SK-N-SH treated with all-trans-retinoic acid at 6 μM for 48 hours (cell line): ENCODE results near the gene LARP4B.

Experiments
- ATAC-seq: fragments of 200-7000 bp; cut with Tn5 transposase; 3 replicates; pipeline ENCODE4 v1.9.1; 2020; ENCODE audit warnings: mild to moderate bottlenecking, moderate library complexity
- ARNTL ChIP-seq: fragments of 450-650 bp; formaldehyde crosslinking; IDR thresholded peaks from 2 replicates; pipeline ENCODE4 v1.5.0; 2020; ENCODE audit warnings: low read depth, mild to moderate bottlenecking, moderate library complexity, borderline replicate concordance
- BACH2 ChIP-seq: fragments of 250-450 bp; sonication (Bioruptor Pico); IDR thresholded peaks from 2 replicates; pipeline ENCODE4 v1.9.0; 2021; ENCODE audit warnings: mild to moderate bottlenecking, borderline replicate concordance
- CREB5 ChIP-seq: fragments of 250-450 bp; sonication (Bioruptor Pico); IDR thresholded peaks from 2 replicates; pipeline ENCODE4 v1.5.1; 2020; ENCODE audit warnings: low read depth, mild to moderate bottlenecking, moderate library complexity
- CSDC2 ChIP-seq: fragments of 250-450 bp; sonication (Bioruptor Pico); IDR thresholded peaks from 2 replicates; pipeline ENCODE4 v1.5.0; 2020; ENCODE audit warnings: mild to moderate bottlenecking, moderate library complexity
- CSRNP3 ChIP-seq: fragments of 250-450 bp; sonication (Bioruptor Pico); IDR thresholded peaks from 2 replicates; pipeline ENCODE4 v1.5.1; 2021; ENCODE audit warnings: mild to moderate bottlenecking, moderate library complexity
- GLIS3 ChIP-seq: fragments of 250-450 bp; sonication (Bioruptor Pico); IDR thresholded peaks from 2 replicates; pipeline ENCODE4 v1.5.0; 2020; ENCODE audit warnings: mild to moderate bottlenecking, moderate library complexity
- ISL1 ChIP-seq: fragments of 250-450 bp; sonication (Bioruptor Pico); IDR thresholded peaks from 2 replicates; pipeline ENCODE4 v2.1.2; 2022; ENCODE audit warnings: mild to moderate bottlenecking, moderate library complexity
- OSR1 ChIP-seq: fragments of 250-450 bp; sonication (Bioruptor Pico); IDR thresholded peaks from 2 replicates; pipeline ENCODE4 v1.8.0; 2022; ENCODE audit warnings: moderate library complexity, mild to moderate bottlenecking, inconsistent platforms
- PATZ1 ChIP-seq: fragments of 250-450 bp; sonication (Bioruptor Pico); IDR thresholded peaks from 2 replicates; pipeline ENCODE4 v1.8.0; 2020; ENCODE audit warnings: mild to moderate bottlenecking, moderate library complexity, borderline replicate concordance
- POU6F1 ChIP-seq: fragments of 250-450 bp; sonication (Bioruptor Pico); IDR thresholded peaks from 2 replicates; pipeline ENCODE4 v1.8.0; 2021; ENCODE audit warnings: low read depth, mild to moderate bottlenecking, moderate library complexity, borderline replicate concordance
- RARB ChIP-seq: fragments of 250-450 bp; sonication (Bioruptor Pico); IDR thresholded peaks from 2 replicates; pipeline ENCODE4 v1.8.0; 2021; ENCODE audit warnings: mild to moderate bottlenecking, moderate library complexity
- SNAI2 ChIP-seq: fragments of 250-450 bp; sonication (Bioruptor Pico); IDR thresholded peaks from 2 replicates; pipeline ENCODE4 v1.5.0; 2020; ENCODE audit warnings: mild to moderate bottlenecking, moderate library complexity
- TCF4 ChIP-seq: fragments of 250-450 bp; sonication (Bioruptor Pico); IDR thresholded peaks from 2 replicates; pipeline ENCODE4 v1.8.0; 2021; ENCODE audit warnings: mild to moderate bottlenecking, moderate library complexity, borderline replicate concordance
- TOX ChIP-seq: fragments of 250-450 bp; sonication (Bioruptor Pico); IDR thresholded peaks from 2 replicates; pipeline ENCODE4 v1.8.0; 2021; ENCODE audit warnings: mild to moderate bottlenecking, moderate library complexity, borderline replicate concordance
- ZC3H10 ChIP-seq: fragments of 250-450 bp; sonication (Bioruptor Pico); IDR thresholded peaks from 2 replicates; pipeline ENCODE4 v1.5.1; 2021; ENCODE audit warnings: mild to moderate bottlenecking, moderate library complexity
- ZFP3 ChIP-seq: fragments of 250-450 bp; sonication (Bioruptor Pico); IDR thresholded peaks from 2 replicates; pipeline ENCODE4 v1.5.0; 2020; ENCODE audit warnings: mild to moderate bottlenecking, moderate library complexity
- ZFP30 ChIP-seq: fragments of 450-650 bp; formaldehyde crosslinking; IDR thresholded peaks from 2 replicates; pipeline ENCODE4 v1.5.0; 2022; ENCODE audit warnings: mild to moderate bottlenecking, moderate library complexity
- ZNF565 ChIP-seq: fragments of 450-650 bp; formaldehyde crosslinking; conservative IDR thresholded peaks from 2 replicates; pipeline ENCODE4 v1.5.0; 2020; ENCODE audit warnings: low read depth, mild to moderate bottlenecking, moderate library complexity
- ZNF8 ChIP-seq: fragments of 450-650 bp; formaldehyde crosslinking; IDR thresholded peaks from 2 replicates; pipeline ENCODE4 v1.5.0; 2020; ENCODE audit warnings: mild to moderate bottlenecking, moderate library complexity

Gene LARP4B

GRCh38 chr10:876438-876837 is 55.1 kb downstream of the LARP4B start:
- no peak for TF ChIP-seq POU6F1 (CRISPR knock-in tag)
- no peak for ATAC-seq

- no peak for TF ChIP-seq ARNTL (CRISPR knock-in tag)
- no peak for ATAC-seq
These were observed 58.5 kb downstream of the LARP4B start for GRCh38 chr10:873020-873419.

GRCh38 chr10:871951-872403 is 59.5 kb downstream of the LARP4B start:
- TF ChIP-seq SNAI2 (CRISPR knock-in tag), result no peak
- no peak for TF ChIP-seq PATZ1 (CRISPR knock-in tag)
- no peak for TF ChIP-seq ZNF565
- TF ChIP-seq OSR1 (CRISPR knock-in tag), result no peak
- TF ChIP-seq ZFP3, result no peak
- TF ChIP-seq CSRNP3 (CRISPR knock-in tag), result no peak
- no peak for TF ChIP-seq GLIS3 (CRISPR knock-in tag)
- TF ChIP-seq TCF4 (CRISPR knock-in tag), result no peak
- no peak for TF ChIP-seq ZNF8 (CRISPR knock-in tag)
- no peak for TF ChIP-seq CREB5 (CRISPR knock-in tag)
- no peak for TF ChIP-seq BACH2
- no peak for TF ChIP-seq ZC3H10 (CRISPR knock-in tag)
- TF ChIP-seq ISL1 (CRISPR knock-in tag), result no peak
- TF ChIP-seq RARB (CRISPR knock-in tag), result no peak
- no peak for TF ChIP-seq CSDC2 (CRISPR knock-in tag)
- no peak for ATAC-seq

GRCh38 chr10:870564-871166 is 60.8 kb downstream of the LARP4B start:
- no peak for ATAC-seq
- TF ChIP-seq CSDC2 (CRISPR knock-in tag) (no peak), TCF4 (CRISPR knock-in tag) (no peak), TOX (CRISPR knock-in tag) (no peak), OSR1 (CRISPR knock-in tag) (no peak), PATZ1 (CRISPR knock-in tag) (no peak), ZFP30 (CRISPR knock-in tag) (no peak), ISL1 (CRISPR knock-in tag) (no peak), POU6F1 (CRISPR knock-in tag) (no peak), ZNF565 (no peak), ZFP3 (no peak), CSRNP3 (CRISPR knock-in tag) (no peak), ZNF8 (CRISPR knock-in tag) (no peak), CREB5 (CRISPR knock-in tag) (no peak), SNAI2 (CRISPR knock-in tag) (no peak)
